C4-2B (cell line): ENCODE data around the gene PIRT.

Source experiments
- ZFX ChIP-seq: fragments of 450-650 bp; IDR thresholded peaks from 2 replicates; pipeline ENCODE4 v1.6.1; 2017
- TF ChIP-seq, protein P1 (sequence below): fragments of 450-650 bp; conservative IDR thresholded peaks from 2 replicates; pipeline ENCODE4 v1.5.1; 2017; ENCODE audit warnings: mild to moderate bottlenecking

DNA sequence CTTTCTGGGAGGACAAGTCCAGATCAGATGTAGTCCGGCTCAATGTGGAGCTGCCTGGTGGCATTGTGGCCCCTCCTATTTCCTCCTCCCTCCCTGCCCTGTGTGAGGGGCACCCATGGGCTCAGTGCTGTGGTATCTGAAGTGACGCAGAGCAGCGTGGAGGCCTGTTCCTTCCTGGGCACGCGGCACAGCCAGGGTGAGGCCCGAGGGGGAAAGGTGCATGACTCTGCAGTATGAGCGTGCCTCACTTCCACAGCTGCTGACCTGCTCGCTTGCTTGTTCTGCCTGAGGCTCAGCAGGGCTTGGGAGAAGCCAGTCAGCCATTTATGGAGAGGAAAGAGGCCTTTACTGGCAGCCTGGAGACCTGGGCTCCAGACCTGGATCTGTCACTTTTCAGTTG is 45.7 kb downstream of the PIRT start:
- TF ChIP-seq, protein P1, sequence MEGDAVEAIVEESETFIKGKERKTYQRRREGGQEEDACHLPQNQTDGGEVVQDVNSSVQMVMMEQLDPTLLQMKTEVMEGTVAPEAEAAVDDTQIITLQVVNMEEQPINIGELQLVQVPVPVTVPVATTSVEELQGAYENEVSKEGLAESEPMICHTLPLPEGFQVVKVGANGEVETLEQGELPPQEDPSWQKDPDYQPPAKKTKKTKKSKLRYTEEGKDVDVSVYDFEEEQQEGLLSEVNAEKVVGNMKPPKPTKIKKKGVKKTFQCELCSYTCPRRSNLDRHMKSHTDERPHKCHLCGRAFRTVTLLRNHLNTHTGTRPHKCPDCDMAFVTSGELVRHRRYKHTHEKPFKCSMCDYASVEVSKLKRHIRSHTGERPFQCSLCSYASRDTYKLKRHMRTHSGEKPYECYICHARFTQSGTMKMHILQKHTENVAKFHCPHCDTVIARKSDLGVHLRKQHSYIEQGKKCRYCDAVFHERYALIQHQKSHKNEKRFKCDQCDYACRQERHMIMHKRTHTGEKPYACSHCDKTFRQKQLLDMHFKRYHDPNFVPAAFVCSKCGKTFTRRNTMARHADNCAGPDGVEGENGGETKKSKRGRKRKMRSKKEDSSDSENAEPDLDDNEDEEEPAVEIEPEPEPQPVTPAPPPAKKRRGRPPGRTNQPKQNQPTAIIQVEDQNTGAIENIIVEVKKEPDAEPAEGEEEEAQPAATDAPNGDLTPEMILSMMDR = no peak
- no peak for TF ChIP-seq ZFX
